ENCODE results near the gene BRD3. TPM values are rescaled to one million over a fixed set of nuclear protein-coding genes. Genes with fewer than 3 reads are reported as not detected.
"Not testable (repeated sequence)": the region's sequence is repeated elsewhere in the genome, so short reads cannot be mapped to it uniquely, and the experiment has no call there.

BRD3 gene
- total and polyA plus RNA-seq, 12 donors, result 8.4 to 73.1 (median 20.4) TPM

- Histone ChIP-seq H3K27ac (no peak overlapping the region), H3K36me3 (replicated peaks in 1 of 2) (no peaks in the 10 kb centered on the region), H3K4me3 (no peak overlapping the region), H3K27me3 (no peaks in the 10 kb centered on the region), H3K4me1 (replicated peaks in 1 of 2) (no peaks in the 10 kb centered on the region), H3K9me3 (replicated peaks in 1 of 3) (no peaks in the 10 kb centered on the region)
- DNase-seq, result no peak
- no peak for TF ChIP-seq POLR2A (IDR thresholded peaks at IDR 0.05)
- TF ChIP-seq CTCF (IDR thresholded peaks at IDR 0.05), result no peak
- WGBS, 4 donors, result 64 to 84% (median 76%) methylated on average over 2 of the region's 2 CpGs
- intact Hi-C loops (cut with DNase I), result no loop called here
Observed at GRCh38 chr9:134083451-134083850, 15.6 kb upstream of the BRD3 start.

DNA sequence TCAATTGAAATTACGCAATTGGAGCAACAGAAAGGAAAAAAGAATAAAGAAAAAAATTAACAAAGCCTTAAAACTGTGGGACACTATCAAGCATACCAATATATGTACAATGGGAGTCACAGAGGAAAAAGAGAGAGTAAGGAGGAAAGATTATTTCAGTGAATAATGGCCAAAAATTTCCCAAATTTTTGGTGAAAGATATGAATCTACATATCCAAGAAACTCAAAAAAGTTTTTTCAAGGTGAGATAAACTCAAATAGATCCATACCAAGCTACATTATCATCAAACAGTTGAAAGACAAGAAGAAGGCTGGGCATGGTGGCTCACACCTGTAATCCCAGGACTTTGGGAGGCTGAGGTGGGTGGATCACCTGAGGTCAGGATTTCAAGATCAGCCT lies 8.8 kb upstream of the BRD3 start:
- TF ChIP-seq POLR2A (IDR thresholded peaks at IDR 0.05) (no peak), CTCF (IDR thresholded peaks at IDR 0.05) (no peak)
- no peaks in the 10 kb centered on the region for H3K9me3 ChIP-seq (replicated peaks in 1 of 3)
- no peaks in the 10 kb centered on the region for H3K36me3 ChIP-seq (replicated peaks in 1 of 2)
- 0 to 58% (median 41%) methylated on average over 1 of the region's 1 CpG for WGBS, 4 donors
- H3K4me1 ChIP-seq (replicated peaks in 1 of 2), result no peaks in the 10 kb centered on the region
- peak in 1 of 7 donors; percentile 7 for DNase-seq
- H3K27ac ChIP-seq, result no peak overlapping the region
- intact Hi-C loops (cut with DNase I), result no loop called here
- no peak overlapping the region for H3K4me3 ChIP-seq
- no peaks in the 10 kb centered on the region for H3K27me3 ChIP-seq

DNA sequence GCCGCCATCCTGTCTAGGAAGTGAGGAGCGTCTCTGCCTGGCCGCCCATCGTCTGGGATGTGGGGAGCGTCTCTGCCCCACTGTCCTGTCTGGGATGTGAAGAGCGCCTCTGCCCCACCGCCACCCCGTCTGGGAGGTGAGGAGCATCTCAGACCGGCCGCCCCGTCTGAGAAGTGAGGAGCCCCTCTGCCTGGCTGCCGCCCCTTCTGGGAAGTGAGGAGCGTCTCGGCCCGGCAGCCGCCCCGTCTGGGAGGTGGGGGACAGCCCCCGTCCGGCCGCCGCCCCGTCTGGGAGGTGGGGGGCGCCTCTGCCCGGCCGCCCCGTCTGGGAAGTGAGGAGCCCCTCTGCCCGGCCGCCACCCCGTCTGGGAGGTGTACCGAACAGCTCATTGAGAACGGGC lies 7.9 kb upstream of the BRD3 start:
- WGBS, 4 donors, result 80 to 94% (median 91%) methylated on average over 9 to 31 of the region's 31 CpGs; no CpG with 5 or more reads in 1 of the 4 donors
- H3K27ac ChIP-seq; DNase-seq; H3K4me1 ChIP-seq (replicated peaks in 1 of 2); H3K27me3 ChIP-seq; H3K36me3 ChIP-seq (replicated peaks in 1 of 2); H3K9me3 ChIP-seq (replicated peaks in 1 of 3); H3K4me3 ChIP-seq; intact Hi-C loops (cut with DNase I): not testable (repeated sequence)

DNA sequence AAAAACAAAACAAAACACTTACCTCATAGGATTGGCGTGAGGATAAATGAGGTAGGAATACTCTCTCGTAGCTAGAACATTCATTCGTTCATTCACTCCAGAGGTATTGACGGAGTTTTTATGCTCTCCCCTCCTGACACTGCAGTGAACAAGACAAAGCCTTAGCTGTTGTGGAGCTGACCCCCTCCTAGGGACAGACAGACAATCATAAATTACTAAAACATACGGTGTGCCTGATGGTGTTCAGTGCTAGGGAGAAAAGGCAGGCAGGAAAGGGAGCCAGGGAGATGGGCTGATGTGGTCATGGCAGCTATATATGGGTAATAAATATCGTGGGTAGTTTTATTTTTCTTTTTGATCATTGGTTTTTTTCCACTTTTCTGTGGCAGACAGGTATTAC lies 5.7 kb upstream of the BRD3 start:
- TF ChIP-seq CTCF (IDR thresholded peaks at IDR 0.05) (no peak), POLR2A (IDR thresholded peaks at IDR 0.05) (no peak)
- Histone ChIP-seq H3K27ac (no peak overlapping the region), H3K27me3 (no peaks in the 10 kb centered on the region), H3K9me3 (replicated peaks in 1 of 3) (no peaks in the 10 kb centered on the region), H3K4me3 (no peak overlapping the region), H3K4me1 (replicated peaks in 1 of 2) (peaks cover 0 to 5% of the 10 kb centered on the region in 2 donors), H3K36me3 (replicated peaks in 1 of 2) (no peaks in the 10 kb centered on the region)
- intact Hi-C loops (cut with DNase I), result loop anchor here in 1 of 2 donors (5.0 kb wide), 1 partner anchor 64 kb away; the partner anchor contains the start of gene WDR5
- 61 to 66% (median 64%) methylated on average over 6 of the region's 6 CpGs for WGBS, 4 donors
- no peak for DNase-seq

DNA sequence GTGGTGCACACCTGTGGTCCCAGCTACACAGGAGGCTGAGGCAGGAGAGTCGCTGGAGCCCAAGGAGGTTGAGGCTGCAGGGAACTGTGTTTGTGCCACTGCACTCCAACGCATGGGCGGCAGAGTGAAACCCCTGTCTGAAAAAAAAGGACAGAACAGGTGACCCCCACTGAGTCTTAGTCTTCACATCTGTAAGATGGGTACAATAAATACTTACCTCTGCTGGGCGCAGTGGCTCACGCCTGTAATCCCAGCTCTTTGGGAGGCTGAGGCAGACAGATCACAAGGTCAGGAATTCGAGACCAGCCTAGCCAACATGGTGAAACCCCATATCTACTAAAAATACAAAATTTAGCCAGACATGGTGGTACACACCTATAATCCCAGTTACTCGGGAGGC lies 4.9 kb upstream of the BRD3 start:
- not testable (repeated sequence) for H3K9me3 ChIP-seq (replicated peaks in 1 of 3); H3K27me3 ChIP-seq; DNase-seq; H3K4me3 ChIP-seq; H3K27ac ChIP-seq; H3K4me1 ChIP-seq (replicated peaks in 1 of 2); H3K36me3 ChIP-seq (replicated peaks in 1 of 2)
- intact Hi-C loops (cut with DNase I), result loop anchor here in 1 of 2 donors (5.0 kb wide), 1 partner anchor 65 kb away; the partner anchor contains the start of gene WDR5
- 77 to 92% (median 84%) methylated on average over 6 to 7 of the region's 7 CpGs for WGBS, 4 donors

All from adrenal gland (tissue), 12 donors.